ENCODE data around the gene NAA10.

NAA10 gene

DNA sequence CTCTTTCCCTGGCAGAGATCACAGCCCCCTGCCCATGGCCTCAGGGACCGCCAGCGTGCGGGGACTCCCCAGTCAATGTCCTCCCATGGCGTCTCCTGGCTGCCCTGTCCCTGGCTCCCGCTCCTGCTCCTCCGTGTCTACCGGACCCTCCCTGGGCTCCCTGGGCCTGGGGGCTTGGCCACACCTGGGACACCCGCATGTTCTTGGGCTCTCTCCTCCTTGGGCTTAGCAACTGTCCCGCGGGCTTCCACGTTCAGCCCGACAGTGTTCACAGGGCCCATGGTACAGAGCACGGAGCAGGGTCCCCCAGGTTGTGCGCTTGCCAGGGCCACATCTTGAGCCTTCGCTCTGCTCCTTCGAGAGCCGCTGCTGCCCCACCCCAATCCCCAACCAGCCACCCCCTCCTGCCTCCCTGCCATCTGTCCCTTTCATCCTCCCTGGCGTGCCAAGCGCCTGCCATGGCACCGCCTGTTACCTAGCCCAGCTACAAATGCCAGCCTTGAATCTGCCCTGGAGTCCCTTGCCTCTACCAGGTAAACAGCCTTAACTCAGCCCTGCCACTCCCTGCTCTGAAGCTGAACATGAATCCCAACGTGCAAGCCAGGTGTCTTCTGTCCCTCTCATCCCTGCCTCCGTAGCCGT, 26.5 kb downstream of the NAA10 start:
- DNase-seq: no peak

DNA sequence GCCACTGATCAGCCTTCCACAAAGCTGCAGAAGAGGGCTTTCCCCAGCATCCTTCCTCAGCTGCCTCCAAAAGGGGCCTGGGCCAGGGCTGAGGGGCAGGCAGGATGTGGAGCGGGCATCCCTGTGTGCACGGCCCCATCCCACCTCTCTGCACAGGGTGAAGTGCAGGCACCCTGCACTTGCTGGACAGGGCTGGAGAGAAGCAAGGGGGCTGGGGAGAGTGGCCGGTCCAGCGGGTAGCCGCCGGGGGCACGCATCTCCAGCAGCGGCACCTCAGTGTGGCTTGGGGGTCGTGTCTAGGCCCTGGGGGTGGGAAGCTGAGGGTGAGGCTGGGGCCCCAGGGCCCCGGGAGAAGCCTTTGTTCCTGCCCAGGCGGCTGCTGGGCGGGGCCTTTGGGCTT, 27.4 kb downstream of the NAA10 start:
- no peak for DNase-seq

DNA sequence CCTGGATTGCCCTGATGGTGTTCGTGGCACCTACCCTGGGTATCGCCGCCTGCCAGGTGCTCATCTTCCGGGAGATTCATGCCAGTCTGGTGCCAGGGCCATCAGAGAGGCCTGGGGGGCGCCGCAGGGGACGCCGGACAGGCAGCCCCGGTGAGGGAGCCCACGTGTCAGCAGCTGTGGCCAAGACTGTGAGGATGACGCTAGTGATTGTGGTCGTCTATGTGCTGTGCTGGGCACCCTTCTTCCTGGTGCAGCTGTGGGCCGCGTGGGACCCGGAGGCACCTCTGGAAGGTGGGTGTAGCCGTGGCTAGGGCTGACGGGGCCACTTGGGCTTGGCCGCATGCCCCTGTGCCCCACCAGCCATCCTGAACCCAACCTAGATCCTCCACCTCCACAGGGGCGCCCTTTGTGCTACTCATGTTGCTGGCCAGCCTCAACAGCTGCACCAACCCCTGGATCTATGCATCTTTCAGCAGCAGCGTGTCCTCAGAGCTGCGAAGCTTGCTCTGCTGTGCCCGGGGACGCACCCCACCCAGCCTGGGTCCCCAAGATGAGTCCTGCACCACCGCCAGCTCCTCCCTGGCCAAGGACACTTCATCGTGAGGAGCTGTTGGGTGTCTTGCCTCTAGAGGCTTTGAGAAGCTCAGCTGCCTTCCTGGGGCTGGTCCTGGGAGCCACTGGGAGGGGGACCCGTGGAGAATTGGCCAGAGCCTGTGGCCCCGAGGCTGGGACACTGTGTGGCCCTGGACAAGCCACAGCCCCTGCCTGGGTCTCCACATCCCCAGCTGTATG, 28.5 kb downstream of the NAA10 start:
- no peak for DNase-seq

DNA sequence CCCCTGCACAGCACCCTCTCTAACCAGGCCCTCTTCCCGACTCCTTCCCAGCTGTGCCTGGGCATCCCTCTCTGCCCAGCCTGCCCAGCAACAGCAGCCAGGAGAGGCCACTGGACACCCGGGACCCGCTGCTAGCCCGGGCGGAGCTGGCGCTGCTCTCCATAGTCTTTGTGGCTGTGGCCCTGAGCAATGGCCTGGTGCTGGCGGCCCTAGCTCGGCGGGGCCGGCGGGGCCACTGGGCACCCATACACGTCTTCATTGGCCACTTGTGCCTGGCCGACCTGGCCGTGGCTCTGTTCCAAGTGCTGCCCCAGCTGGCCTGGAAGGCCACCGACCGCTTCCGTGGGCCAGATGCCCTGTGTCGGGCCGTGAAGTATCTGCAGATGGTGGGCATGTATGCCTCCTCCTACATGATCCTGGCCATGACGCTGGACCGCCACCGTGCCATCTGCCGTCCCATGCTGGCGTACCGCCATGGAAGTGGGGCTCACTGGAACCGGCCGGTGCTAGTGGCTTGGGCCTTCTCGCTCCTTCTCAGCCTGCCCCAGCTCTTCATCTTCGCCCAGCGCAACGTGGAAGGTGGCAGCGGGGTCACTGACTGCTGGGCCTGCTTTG, 29.2 kb downstream of the NAA10 start:
- no peak for DNase-seq

DNA sequence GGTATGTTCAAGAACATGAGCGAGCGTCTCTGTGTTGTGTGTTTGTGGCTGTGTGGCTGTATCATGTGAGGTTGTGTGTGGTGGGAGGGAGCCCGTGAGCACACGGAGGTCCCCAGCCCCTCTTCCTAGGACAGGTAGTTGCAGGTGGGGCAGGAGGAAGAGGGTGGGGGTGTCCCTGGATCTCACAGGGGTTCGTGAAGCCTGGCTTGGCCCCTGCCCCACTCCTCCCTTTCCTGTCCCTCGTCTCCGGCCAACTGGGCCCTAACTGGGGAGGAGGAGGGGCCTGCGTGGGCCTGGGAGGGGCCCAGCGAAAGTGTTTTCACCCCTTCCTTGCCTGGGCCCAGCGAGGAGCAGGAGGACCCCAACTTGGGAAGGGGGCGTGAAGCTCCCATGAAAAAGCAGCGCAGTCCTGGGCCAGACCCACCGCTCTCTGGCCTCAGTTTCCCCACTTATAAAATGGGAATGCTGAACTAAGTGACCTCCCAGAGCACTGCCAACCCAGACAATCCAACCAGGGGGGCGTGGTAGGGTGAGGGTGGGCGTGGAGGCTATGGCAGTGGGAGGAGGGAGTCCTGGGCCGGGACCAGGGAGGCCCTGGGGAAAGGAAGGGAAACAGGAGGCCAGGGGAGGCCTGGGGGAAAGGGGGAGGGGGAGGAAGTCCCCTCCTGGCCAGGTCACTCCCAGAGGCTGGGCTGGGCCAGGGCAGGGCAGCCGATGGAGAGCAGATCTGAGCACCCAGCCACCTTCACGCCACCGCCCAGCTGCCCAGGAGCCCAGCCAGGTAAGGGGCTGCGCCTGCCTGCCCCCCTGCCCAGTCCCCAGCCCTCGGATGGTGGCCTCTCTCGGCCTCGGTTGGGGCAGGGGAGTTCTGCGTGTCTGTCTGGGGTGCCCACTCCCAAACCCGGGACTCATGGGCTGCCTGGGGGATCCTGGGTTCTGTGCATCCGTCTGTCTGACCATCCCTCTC, 30.6 kb downstream of the NAA10 start, which contains the start of gene AVPR2:
Gene AVPR2, plus strand, starts transcription at position 683 of the 967 bp plus-strand sequence. CDS start 473 bp downstream, outside the sequence.
- DNase-seq: no peak

DNA sequence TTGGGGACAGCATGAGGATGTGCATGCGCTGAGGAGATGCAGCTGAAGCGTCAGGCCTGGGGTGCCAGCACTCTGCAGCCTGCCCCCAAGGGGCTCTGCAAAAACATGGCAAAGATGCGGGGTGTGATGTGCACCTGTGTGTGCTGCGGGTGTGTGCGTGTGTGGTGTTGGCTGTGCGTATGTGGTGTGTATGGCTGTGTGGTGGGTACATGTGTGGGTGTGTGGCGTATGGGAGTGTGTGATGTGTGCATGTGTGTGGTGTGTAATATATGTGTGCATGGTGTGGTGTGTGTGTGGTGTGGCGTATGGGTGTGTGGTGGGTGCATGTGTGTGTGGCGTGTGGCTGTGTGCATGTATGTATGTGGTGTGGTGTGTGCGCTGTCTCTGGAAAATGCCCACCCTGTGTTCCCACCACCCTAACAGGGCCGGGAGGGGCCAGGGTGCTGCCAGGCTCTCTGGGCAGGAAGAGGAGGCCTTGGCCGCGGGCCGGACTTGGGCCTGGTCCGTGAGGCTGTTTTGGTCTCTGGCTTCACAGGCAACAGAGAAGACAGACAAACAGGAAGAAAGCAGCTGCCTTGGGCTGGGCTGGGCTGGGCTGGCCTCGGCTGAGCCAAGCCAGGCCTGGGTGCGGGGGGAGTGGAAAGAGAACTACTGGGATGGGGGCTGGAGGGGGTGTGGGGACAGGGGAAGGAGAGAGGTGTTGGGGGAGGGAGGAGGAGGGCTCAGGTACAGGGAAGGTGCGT, 31.4 kb downstream of the NAA10 start:
- no peak for DNase-seq

DNA sequence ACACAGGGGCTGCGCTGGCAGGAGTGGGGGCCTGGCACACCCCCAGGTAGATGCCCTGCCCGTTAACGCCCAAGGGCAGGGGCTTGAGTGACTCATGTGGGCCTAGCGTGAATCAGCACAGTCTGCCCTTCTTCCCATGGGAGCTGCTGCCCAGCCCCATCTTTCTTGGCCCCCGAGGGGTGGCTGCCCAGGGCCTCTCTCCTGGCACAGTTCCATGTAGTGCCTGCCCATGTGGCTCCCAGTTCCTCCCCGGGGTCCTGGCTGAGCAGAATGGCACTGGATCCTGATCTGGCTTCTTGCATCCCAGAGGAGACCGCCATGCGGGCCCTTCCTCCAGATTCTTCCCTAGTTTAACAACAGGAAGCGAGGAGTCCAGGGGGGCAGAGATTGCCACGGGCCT, 32.5 kb downstream of the NAA10 start:
- no peak for DNase-seq

DNA sequence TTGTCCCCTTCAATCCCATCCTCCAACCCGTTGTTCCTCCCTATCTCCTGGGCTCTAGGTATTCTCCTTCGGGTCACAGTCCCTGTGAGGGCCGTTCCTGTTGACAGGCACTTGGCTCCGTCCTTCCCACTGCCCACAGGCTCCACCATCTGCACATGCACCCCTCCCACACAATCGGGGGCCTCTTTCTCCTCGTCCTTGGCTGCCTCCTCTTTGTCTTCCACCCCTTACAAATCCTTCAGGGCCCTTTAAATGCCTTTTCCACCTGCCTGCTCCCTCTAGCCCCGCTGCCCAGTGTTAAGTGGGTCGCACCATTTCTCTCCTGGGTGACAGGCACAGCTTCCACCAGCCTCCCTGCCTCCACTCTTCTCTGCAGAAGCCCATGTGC, 33.1 kb downstream of the NAA10 start:
- no peak for DNase-seq

DNA sequence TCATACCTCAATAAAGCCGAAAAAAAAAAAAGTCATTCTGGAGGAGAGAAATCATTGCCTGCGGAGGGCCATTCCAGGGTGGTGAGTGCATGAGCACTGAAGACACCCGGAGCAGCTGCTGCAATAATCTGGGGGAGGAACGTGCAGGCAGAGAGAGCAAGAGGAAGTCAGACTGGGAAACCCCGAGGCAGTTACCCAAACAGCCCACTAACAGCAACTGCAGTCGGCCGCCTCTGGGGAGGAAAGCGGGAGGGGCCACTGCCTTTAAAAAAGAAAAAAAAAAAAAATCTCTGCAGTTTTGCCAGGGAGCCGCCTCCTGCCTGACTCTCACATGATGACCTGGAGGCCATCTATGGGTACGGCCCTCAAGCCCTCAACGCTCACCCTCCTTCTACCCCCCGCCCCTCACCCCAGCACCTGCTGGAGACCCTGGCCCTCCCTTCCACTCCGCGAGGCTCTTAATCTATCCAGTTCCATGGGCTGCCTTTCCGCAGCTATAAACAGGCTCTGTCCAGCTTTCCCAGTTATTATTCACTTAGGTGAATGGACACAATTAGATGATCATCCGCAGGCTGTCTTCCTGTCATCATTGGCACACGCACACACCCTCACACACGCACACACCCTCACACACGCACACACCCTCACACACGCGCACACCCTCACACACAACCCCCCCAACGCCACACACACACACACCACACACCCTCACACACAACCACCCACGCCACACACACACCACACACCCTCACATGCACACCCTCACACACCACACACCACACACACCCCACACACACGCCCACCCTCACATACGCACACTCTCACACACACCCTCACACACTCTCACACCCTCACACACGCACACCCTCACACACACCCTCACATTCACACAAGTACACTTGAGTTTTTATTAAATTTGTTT, 33.7 kb downstream of the NAA10 start:
- peak; percentile 75 for DNase-seq

DNA sequence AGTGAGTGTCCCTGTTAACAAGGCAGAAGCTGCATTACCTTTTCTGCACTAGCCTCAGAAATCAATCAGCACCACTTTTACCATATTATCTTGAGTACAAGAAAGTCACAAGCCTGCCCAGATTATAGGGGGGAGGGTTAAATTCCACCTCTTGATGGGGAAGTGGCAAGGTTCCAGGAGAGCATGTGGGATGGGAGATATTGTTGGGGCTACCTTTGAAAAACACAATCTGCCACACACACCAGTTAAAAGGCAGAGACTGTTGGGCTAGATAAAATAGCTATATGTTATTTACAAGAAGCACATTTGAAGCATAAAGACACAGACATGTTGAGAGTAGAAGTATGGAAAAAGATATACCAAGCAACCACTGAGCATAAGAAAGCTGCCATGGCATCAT, 36.9 kb downstream of the NAA10 start:
- no peak for DNase-seq

DNA sequence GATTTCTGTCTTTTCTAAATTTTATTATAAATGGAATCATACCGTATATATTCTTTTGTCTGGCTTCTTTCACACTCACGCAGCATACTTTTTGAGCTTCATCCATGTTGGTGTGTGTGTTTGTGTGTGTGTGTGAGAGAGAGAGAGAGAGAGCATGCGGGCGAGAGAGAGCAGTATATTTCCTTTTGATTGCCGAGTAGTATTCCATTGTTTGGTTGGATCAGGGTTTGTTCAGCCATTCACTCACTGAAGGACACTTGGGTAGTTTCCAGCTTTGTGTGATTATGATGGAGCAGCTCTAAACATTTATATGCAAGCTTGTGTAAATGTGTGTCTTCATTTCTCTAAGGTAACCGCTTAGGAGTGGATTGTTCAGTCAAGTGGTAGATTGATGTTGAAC, 45.7 kb downstream of the NAA10 start:
- no peak for DNase-seq

DNA sequence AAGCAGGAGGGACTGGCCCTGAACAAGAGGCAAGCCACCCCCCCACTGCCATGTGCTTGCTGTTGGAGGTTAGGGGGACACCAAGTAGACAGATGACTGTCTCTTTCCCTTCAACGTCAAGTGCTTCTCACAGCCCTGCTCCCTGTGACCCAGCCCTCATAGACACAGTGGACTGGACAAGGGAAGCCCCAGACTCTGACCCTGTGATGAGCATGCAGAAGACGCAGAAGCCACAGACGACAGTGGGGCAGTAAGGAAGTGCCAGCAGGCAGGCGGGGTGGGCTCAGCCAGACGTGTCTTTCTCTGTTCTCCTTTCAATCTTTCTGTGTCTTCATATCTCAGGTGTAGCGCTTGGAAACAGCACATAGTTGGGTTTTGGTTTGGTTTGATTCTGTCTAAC, 46.5 kb downstream of the NAA10 start:
- DNase-seq: no peak

DNA sequence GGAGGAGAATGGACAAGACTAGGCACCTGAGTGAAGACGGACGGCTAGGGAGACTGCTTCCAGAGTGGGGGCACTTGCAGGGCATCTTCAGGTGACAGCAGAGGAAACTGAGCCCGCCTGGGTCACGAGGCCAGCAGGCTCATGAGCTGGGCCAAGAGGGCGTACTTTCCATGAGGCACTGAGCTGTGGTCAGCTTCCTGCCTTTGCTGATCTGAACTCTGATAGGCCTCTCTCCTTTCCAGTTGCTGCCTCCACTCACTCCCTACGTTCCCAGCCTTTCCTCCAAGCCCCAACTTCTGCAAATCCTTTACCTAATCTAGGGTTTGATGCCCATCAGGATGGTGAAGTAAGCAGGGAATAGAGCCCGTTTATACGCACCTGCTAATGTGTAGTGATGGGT, 47.5 kb downstream of the NAA10 start:
- DNase-seq: no peak

DNA sequence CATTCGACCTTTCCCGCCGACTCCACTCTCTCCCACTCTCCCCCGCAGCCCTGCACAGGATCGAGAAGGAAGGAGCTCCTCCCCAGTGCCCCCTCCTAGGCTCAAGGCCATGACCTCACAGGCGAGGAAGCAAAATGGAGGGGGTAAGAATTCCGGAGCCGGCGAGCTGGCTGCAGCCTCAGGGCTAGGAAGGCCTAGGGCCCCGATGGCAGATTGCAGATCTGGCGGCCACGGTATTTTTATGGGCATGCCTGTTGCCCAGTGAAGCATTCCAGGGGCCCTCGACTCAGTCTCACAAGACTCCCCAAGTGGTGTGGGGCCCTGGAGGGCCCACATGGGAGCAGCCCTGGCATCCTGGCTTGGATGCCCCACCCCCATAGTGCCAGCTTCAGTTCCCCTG, 47.9 kb downstream of the NAA10 start:
- DNase-seq: no peak

DNA sequence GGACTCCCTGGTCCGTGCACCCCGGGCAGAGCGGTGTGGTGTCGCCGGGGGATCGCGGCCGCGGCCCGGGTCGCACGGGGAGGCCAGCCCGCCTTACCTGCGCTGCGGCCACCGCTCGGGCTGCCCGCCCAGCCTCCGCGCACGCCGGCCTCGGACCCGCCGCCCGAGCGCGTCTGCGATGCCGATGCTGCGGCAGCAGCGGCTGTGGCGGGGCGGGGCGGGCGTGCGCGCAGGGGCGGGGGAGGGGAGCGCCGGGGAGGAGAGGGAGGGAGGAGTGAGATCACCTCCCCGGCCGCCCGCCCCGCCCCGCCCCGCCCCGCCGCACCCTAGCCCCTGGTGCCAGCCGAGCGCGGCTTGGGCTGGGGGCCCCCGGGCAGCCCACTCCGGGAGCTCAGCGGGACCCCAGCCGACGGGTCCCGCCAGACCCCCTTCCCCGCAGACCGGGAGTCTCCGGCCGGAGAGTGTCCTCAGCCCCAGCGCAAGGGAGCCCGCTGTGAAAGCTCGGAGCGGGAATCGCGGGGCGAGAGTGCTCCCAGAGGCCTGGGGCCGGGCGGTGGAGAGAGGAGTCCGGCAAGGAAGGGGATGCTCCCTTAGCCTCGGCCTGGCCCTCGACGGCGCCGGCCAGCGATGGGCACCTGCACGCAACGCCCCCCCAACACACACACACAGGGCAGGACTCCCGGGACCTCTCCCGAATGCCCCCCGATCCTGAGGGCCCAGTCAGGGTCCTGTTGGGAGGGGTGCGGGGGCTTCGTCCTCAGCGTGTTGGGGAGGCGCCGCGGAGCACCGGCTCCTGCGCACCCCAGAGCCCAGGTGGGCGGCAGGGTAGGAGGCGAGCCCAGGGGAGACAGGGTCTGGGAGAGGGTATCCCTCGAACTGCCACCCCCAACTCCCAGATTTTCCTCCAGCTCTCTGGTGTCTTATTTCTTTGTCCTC, 48.6 kb downstream of the NAA10 start, which contains the start of gene L1CAM:
Gene L1CAM, minus strand, starts transcription at position 206 of the 936 bp plus-strand sequence. CDS start 10,337 bp downstream, outside the sequence.
- no peak for DNase-seq

DNA sequence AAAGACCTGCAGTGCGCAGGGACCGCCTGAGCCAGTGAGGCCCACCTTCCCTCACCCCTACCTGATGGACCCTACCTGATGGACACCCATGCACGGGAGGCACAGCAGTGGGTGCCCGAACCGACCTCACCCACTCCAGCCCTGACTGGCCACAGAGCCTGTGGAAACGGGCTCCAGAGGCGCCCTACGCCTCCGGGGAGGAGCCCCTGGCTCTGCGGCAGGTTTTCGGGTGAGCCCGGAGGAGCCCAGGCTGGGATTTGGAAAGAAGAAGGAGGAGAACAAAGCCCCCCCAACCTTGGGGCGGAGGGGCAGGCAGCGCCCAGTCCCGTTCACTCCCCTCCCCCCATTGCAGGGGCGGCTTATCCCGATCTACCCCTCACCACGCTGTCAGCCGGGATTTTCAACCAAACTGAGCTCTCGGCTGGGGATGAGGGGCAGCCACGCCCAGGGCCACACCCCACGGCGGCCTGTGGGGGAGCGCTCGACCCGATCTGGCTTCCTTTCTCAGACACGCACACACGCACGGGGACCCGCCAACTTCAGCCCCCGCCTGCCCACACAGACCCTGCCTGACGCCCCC, 49.5 kb downstream of the NAA10 start:
- no peak for DNase-seq

DNA sequence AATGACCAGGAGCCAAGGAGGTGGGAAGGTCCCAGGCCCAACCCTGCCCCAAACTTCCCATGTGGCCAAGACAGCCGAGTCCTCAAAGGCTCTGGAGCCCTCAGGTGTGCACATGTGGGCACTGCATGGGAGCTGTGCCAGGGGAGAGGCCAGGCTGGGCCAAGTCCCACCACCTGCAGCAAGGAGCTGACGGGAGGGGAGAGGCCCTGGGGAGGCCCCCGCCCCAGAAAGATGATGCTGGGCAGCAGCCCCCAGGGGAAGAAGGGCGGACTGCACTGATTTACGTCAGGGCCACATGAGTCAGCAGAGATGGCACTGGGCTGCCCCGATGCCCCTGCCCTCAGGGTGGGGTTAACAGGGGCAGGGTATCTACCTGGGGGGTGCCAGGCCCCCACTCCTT, 50.2 kb downstream of the NAA10 start:
- DNase-seq: no peak

DNA sequence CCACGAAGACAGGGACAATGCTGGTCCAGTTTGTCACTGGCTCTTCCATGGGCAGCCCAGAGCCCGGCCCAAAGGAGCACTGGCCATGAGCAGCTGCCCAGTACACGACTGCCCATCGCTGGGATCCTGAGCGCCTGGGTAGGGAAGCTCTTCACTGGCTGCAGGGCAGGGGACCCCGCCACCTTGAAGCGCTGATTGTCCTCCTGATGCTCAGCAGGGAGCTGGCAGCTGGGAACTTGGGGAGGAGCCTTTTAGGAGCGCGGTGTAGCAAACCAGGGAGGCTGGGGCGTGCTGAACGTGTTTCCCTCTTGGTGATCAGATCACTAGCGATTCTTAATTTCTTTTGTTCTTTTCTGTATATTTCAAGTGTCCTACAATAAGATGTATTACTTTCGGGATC, 50.7 kb downstream of the NAA10 start:
- no peak for DNase-seq

DNA sequence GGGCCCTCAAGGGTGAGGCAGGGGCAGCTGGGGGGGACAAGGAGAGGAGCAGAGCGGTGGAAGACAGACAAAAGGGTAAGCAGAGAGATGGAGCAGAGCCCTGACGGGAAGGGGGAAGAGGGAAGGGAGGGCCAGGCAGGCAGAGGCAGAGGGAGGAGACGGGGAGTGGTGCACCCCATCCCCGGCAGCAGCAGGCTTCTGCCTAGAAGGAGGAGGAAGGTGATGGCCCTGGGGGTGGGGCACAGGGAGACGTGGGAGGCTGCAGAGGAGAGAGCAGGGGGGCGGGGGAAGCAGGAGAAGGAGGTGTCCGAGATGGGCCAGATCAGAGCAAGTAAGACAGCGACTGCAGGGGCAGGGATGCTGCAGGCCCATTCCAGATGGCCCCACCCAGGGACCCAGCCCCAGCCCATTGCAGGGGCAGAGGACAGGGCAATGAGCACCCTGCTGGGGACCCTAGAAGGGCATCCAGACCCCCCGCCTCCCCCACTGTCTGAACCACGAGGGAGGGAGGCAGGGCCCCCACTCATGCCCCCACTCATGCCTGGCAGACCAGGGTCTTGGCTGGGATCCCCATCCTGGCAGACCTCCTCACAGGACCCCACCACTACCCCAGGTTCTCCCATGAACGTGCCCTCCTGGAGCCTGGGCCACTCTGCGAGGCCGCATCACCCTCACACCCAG, 51.5 kb downstream of the NAA10 start:
- no peak for DNase-seq
